GM12865 (cell line): ENCODE data around the gene PYHIN1.
"Not testable (repeated sequence)": the region's sequence is repeated elsewhere in the genome, so short reads cannot be mapped to it uniquely, and the experiment has no call there.

Experiments used
- DNase-seq: peaks from one replicate; pipeline ENCODE4 v3.0.0; 2010; ENCODE audit warnings: low read depth
- H3K4me3 ChIP-seq: 2 replicates; pipeline ENCODE4 v1.5.1; 2011; ENCODE audit warnings: mild to moderate bottlenecking, low read depth, low read length, control low read depth
- TF ChIP-seq, protein P1 (sequence below): IDR thresholded peaks from 2 replicates; pipeline ENCODE4 v1.5.1; 2011; ENCODE audit warnings: low read length, control low read depth, low read depth, inconsistent platforms; ENCODE audit not compliant: insufficient read depth; ENCODE audit errors: missing control alignments

The PYHIN1 gene

DNA sequence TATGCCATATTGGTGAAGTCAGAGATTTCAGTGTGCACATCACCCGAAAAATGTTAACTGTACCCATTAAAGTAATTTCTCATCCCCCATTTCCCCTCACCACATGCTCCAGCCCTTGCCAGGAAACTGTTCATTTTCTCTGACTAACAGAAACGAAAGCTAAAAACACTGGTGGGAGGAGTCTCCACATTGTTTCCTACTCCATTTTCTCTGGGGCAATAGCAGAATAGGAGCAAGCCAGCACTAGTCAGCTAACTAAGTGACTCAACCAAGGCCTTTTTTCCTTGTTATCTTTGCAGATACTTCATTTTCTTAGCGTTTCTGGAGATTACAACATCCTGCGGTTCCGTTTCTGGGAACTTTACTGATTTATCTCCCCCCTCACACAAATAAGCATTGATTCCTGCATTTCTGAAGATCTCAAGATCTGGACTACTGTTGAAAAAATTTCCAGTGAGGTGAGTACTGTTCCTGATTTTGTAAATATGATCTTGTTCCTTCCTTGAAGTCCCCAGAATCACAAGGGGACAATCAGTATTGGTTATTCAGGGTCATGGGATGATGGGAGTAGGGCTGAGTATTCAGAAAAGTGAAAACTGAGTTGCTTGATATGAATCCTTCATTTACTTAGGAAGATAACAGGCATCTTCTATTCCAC is 78.5 kb downstream of the PYHIN1 start, which contains the start of gene IFI16:
IFI16 (plus strand) TSS at position 204 of the 658 bp plus-strand sequence. CDS start 4,774 bp downstream, outside the sequence.
- DNase-seq = peak; percentile 91
- TF ChIP-seq, protein P1, sequence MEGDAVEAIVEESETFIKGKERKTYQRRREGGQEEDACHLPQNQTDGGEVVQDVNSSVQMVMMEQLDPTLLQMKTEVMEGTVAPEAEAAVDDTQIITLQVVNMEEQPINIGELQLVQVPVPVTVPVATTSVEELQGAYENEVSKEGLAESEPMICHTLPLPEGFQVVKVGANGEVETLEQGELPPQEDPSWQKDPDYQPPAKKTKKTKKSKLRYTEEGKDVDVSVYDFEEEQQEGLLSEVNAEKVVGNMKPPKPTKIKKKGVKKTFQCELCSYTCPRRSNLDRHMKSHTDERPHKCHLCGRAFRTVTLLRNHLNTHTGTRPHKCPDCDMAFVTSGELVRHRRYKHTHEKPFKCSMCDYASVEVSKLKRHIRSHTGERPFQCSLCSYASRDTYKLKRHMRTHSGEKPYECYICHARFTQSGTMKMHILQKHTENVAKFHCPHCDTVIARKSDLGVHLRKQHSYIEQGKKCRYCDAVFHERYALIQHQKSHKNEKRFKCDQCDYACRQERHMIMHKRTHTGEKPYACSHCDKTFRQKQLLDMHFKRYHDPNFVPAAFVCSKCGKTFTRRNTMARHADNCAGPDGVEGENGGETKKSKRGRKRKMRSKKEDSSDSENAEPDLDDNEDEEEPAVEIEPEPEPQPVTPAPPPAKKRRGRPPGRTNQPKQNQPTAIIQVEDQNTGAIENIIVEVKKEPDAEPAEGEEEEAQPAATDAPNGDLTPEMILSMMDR = no peak
- H3K4me3 ChIP-seq = peak within 1 kb of the TSS; percentile 99

DNA sequence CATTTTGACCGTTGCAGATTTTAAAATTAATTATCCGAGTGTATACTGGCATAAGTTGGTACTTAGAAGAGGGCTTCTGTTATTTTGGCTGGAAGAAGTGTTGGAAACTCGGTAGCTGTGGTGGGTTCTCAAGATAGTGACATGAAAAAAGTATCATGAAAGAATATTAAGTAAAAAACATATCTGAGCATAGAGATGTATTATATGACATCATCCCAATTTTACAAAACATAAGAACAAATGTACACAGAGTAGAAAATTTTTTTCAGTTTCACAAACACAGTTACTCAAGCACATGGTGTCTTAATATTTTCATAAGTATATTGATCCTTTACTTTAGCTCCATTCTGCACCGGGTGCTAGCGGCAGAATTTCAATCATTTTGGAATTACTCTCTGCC is 79.0 kb downstream of the PYHIN1 start:
- H3K4me3 ChIP-seq = peak overlapping the region; percentile 99
- DNase-seq = no peak
- TF ChIP-seq, protein P1 = no peak

DNA sequence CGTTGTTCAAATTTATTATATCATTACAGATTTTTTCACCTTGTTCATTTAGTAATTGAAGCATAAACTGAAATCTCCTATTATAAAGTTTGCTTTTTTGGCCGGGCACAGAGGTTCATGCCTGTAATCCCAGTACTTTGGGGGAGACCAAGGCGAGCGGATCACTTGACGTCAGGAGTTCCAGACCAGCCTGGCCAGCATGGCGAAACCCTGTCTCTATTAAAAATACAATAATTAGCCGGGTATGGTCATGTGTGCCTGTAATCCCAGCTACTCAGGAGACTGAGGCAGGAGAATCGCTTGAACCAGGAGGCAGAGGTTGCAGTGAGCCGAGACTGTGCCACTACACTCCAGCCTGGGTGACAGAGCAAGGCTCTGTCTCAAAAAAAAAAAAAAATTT is 79.6 kb downstream of the PYHIN1 start:
- not testable (repeated sequence) for DNase-seq
- peak overlapping the region; percentile 99 for H3K4me3 ChIP-seq

DNA sequence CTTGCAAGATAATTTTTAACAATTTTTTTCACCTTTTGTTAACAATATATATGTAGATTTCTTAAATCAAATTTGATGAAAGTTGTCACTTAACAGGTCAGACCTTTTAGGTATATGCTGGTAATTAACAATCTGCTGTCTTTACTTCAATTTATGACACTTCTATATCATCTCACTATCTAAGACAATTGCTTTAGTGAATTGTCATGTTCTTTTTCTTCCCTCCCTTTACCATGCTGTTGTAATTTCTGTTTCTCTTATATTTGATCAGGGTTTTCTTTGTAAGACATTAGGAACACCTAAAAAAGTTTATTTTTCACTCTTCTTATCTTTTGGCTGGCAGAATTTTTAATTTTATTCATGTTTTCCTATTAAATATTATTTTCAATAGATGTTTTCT is 80.4 kb downstream of the PYHIN1 start:
- no peak for DNase-seq
- H3K4me3 ChIP-seq = peak overlapping the region; percentile 99
- TF ChIP-seq, protein P1 = no peak

DNA sequence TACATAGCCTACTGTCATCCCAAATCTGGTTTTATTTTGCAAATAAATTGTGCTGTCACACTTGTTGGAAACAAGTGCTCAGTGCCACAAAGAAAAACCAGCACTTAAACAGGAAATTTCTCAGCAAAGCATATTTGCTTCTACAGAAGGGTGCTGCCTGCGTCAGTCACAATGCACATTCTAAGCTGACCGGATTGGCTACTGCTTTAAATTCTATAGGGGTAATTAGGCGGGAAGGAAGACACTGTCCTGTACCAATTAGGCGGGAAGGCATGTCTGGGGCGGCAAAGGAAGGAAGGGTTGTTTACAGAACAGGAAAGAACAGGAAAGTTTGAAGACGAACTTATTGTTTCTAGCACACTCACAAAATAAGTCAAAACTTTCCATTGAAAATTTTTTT is 81.1 kb downstream of the PYHIN1 start:
- TF ChIP-seq, protein P1 = no peak
- peak overlapping the region; percentile 99 for H3K4me3 ChIP-seq
- DNase-seq = peak; percentile 90

DNA sequence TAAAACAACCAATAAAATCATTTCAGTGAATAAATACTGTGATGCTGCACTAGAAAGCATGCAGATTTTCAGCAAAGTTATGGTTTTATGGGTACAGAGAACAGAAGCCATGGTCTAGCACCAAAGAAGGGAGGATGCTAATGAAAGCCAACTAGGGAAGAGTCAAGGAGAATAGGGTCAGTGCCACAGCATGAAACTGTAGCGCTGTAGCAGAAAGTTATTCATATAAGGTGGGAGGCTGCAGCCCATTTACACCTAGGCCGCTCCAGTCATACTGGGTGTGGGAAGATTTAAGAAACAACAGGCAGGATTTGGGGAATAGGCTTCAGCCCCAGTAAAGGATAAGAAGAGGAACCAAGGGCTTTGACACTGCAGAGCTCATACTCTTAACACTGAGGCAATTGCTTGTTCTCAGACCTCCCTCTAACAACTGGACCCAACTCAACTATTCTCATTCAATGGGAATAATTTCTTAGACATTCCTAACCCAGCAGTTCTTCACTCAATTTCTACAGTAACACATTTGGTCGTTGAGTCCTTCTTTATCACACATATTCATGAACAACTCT is 82.7 kb downstream of the PYHIN1 start:
- TF ChIP-seq, protein P1 = no peak
- peak overlapping the region; percentile 99 for H3K4me3 ChIP-seq
- DNase-seq = no peak

DNA sequence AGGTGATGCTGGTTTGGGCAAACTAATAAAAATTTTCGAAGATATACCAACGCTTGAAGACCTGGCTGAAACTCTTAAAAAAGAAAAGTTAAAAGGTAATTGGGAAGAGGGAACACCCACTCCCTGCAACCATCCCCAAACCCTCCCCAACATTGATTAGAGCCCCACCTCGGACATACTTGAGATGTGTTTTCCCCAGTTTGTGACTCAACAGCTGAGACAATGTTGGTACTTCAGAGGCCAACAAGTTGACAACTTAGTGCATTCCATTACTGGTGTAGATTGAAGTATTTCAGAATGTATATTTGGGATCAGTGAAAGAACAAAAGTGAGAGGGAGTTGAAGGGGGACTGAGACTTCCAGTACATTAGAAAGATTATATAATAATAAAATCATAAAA is 83.5 kb downstream of the PYHIN1 start:
- TF ChIP-seq, protein P1 = no peak
- H3K4me3 ChIP-seq = peak overlapping the region; percentile 99
- no peak for DNase-seq
